Islet of Langerhans (tissue), 1 donor: ENCODE measurements around the gene MEI1.

Experiments
- FAIRE-seq: peaks from one replicate; lab custom pipeline; 2011; peaks lifted over from hg19 to GRCh38; lab: Jason Lieb, UNC

MEI1 gene

GRCh38 chr22:41782751-41783150 lies 83.4 kb downstream of the MEI1 start:
- no peak for FAIRE-seq

GRCh38 chr22:41787331-41787730 lies 88.0 kb downstream of the MEI1 start:
- no peak for FAIRE-seq

GRCh38 chr22:41793871-41794270 lies 94.6 kb downstream of the MEI1 start:
- no peak for FAIRE-seq

- FAIRE-seq = no peak
These were observed 99.4 kb downstream of the MEI1 start for GRCh38 chr22:41798736-41799135.

GRCh38 chr22:41799486-41800347 lies 100.4 kb downstream of the MEI1 start:
- no peak for FAIRE-seq

- FAIRE-seq = no peak
These were observed 101.2 kb downstream of the MEI1 start, which contains the start of gene CCDC134 for GRCh38 chr22:41800348-41801146. Gene CCDC134, plus strand, starts transcription at chr22:41800679. Its CDS starts 8,212 bp downstream, at chr22:41808891.

GRCh38 chr22:41801147-41801819 lies 102.0 kb downstream of the MEI1 start:
- no peak for FAIRE-seq

- FAIRE-seq = no peak
These were observed 102.6 kb downstream of the MEI1 start for GRCh38 chr22:41801886-41802285.

- no peak for FAIRE-seq
These were observed 106.3 kb downstream of the MEI1 start for GRCh38 chr22:41805639-41806038.

- no peak for FAIRE-seq
These were observed 109.1 kb downstream of the MEI1 start for GRCh38 chr22:41808400-41808799.

- no peak for FAIRE-seq
These were observed 110.7 kb downstream of the MEI1 start for GRCh38 chr22:41810022-41810421.

- no peak for FAIRE-seq
These were observed 113.7 kb downstream of the MEI1 start for GRCh38 chr22:41812805-41813545.

- FAIRE-seq = no peak
These were observed 114.6 kb downstream of the MEI1 start for GRCh38 chr22:41813726-41814410.

- FAIRE-seq = no peak
These were observed 116.4 kb downstream of the MEI1 start for GRCh38 chr22:41815716-41816115.

- FAIRE-seq = no peak
These were observed 116.9 kb downstream of the MEI1 start for GRCh38 chr22:41816241-41816640.

GRCh38 chr22:41816871-41817270 lies 117.6 kb downstream of the MEI1 start:
- FAIRE-seq = no peak

- no peak for FAIRE-seq
These were observed 118.7 kb downstream of the MEI1 start for GRCh38 chr22:41818011-41818410.

- FAIRE-seq = no peak
These were observed 119.3 kb downstream of the MEI1 start for GRCh38 chr22:41818596-41818995.

GRCh38 chr22:41819257-41819656 lies 120.0 kb downstream of the MEI1 start:
- no peak for FAIRE-seq

- no peak for FAIRE-seq
These were observed 121.1 kb downstream of the MEI1 start for GRCh38 chr22:41820447-41820846.
